Amniotic epithelial cell (primary cell): ENCODE data around the gene GGN.
A peak's percentile ranks its signal among the peaks of the same experiment; 100 is the strongest.
"Not testable (repeated sequence)": the region's sequence is repeated elsewhere in the genome, so short reads cannot be mapped to it uniquely, and the experiment has no call there.

Experiments
- DNase-seq: peaks from one replicate; pipeline ENCODE4 v3.0.0-alpha.2; 2010; ENCODE audit warnings: low read depth

The GGN gene

DNA sequence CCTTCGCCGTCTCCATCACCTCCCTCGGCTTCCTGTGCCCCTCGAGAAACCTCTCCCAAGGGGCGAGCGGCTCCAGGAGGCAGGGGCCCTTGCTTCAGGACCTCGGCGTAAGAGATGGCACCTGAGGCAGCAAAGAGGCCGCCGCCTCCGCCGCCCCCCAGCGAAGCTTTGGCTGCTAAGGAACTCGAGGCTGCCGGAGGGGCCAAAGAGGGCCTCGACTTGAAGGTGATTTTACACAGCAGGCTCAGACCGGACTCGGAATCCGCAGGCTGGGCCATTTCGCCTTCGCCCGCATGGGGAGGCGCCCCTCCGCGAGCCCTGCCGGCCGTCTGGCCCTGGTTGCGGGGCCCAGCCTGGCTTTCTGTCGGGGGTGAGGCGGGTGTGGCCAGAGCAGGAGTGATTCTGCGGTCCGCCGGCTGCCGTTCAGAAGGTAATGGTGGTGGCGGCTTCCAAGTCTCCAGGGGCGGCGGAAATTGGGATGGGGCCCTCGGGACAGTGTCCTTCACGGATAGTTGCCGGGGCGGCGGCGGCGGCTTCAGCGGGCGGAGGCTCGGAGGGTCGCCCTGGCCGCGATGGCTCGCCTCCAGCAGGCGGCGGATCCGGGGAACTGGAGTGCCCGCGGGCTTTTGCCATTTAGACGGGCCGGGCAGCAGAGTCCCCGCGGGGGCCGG is 1.4 kb downstream of the GGN start:
- no peak for DNase-seq

DNA sequence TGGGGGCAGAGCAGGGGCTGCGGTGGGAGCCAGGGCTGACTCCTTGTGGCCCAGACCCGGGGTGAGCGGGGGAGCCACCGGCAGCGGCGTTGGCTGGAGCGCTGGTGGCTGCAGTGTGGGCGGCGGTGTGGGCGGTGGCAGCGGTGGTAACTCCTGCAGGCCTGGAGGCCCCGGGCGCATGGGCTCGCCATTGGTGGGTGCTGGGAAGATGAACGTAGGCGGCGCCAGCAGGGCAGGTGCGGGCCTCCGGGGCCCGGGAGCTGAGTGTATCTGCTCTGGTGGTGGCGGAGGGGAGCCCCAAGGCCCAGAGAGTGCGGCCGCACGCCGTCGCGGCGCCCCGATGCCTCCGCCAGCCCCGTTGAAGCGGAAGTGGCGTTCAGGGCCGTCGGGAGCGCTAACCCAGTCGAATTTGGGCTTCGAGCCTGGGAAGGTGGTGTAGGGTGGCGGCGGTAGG is 2.0 kb downstream of the GGN start:
- DNase-seq: no peak

DNA sequence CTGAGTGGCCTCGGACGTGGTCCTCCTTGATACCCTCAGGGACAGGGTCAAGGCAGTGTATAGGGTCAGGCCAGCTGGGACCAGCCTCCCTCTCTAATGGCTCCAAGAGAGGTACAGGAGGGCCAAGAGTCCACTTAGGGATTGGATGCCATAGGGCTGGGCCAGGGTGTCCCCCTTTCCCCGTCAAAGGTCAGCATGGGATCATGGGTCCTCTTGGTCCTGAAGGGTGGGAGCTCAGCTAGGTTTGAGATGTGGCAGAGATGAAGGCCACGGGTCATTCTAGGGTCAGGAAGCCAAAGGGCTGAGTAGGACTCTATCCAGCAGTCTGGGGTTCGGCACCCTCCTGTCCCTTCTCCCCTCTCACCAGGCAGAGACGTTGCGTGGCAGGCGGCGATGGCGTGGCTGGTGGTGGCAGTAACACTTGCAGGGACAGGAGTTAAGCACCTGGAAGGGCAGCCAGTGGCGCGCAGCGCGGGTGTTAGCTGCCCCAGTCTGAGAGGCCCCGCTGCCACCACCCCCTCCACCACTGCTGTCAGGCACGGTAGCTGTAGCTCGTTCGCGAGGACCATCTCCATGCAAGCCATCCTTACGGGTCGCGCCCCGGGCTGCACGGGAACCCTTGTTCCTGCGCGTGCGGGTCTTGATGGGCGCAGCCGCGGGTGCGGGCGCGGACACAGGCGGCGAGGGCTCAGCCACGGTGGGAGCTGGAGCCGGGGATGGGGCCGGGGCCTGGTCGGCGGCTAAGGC is 2.6 kb downstream of the GGN start:
- no peak for DNase-seq

DNA sequence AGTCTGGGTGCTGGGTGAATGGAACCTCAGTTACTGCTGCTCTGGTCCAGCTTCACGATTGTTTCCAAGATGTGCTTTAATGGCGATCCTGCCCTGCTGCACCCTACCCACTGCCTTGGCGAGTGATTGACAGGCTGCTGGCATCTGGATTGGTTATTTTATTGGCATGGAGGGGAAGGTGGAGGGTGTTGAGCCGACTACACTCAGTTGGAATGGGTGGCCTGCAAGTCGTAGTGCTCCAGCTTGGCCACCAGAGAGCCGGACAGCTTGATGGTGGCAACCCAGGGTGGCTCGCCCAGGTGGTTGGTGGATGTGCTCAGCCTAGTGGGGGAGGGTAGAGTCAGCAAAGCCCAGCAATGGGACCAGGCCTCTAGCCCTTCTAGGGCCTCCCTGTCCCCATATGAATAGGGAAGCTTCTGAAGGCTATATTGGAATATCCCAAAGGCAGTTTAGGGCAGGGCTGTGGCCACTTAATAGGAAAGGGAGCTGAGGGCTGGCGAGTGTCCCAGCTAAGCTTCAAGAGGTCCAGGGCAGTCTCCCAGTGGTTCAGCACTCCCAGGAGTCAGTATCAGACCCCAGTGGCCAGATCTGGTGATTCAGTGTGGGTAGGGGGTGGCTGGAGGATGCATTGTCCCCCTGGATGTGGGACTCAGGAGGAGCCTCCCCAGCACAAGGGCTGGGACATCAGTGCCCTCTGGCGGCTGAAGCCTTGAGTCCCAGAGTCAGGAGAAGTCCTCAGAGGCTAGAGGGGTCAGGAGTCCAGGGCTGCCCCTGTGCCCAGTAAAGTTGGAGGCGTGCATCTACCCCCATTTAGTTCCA is 3.4 kb downstream of the GGN start:
- peak; percentile 25 for DNase-seq

DNA sequence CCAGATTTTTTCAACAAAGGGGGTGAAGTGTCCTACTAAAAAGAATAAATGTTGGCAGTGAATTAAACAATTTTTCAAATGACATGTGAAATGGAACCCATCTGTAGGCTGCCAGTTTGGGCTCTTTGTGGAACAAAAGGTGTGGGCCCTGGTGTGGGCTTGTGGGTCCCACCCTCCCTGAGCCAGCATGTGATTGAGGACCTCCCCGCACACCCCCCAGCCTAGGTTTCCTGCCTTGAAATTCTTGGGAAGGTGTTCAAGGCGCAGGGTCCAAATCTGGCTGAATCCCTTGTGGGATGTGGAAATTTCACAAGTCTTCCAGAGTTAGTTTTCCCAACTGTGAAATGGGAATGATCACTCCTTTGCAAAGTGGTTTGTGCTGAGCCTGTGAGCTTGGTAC is 4.1 kb downstream of the GGN start:
- no peak for DNase-seq

DNA sequence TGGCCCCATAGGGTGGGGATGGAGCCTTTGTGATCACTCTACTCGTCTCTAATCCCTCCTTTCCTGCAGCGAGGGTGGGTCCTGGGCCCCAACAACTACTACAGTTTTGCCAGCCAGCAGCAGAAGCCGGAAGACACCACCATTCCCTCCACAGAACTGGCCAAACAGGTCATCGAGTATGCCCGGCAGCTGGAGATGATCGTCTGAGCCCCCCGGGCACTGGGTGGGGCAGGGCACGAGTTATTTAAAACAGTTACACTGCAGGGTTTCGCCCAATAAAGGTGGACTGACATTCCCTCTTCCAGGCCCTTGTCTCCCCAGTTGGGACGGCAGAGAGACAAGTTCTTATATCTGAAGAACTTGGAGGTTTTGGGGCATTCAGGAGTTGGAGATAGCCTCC is 4.7 kb downstream of the GGN start:
- no peak for DNase-seq

DNA sequence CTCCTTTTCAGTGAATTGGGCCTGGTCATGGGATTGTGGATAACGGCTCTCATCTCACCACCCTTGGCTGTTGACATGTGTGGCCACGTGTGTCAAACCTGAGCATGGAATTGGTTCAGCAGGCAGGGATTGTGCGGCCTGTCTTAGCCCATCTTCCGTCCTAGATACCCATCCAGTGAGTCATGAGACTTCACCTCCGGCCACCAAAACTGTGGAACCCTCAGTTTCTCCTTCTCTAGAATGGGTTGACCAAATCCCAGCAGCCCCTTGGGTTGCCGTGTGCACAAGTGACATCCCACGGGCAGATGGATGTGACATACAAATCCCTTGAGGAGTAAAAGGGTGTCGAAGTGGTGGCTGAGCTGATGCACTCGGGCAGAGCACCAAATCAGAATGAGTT is 6.7 kb downstream of the GGN start:
- DNase-seq: no peak

DNA sequence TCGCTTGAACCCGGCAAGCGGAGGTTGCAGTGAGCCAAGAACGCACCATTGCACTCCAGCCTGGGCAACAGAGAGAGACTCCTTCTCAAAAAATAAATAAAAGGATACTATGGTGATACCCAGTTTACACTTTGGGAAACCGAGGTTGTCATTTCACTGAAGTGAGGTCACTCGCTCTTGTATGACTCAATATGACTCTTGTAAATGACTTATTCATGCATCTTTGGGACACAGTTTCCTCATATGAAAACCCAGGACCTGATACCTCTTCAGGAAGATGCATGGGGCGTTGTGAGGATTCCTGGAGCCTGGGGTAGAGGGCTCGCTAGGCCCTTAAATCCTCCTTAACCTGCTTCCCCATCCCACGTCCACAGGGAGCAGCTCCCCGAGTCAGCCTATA is 9.0 kb downstream of the GGN start:
- no peak for DNase-seq

DNA sequence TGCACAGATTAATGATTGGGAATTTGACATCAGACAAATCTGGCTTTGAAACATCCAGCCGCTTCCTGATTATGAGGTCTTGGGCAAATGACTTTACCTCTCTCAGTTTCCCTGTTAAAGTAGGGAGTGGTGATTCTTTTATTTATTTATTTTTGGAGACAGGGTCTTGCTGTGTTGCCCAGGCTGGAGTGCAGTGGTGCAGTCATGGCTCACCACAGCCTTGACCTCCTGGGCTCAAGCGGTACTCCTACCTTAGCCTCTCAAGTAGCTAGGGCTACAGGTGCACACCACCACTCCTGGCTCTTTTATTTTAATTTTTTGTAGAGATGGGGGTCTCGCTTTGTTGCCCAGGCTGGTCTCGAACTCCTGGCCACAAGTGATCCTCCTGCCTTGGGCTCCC is 10.8 kb downstream of the GGN start:
- no peak for DNase-seq

DNA sequence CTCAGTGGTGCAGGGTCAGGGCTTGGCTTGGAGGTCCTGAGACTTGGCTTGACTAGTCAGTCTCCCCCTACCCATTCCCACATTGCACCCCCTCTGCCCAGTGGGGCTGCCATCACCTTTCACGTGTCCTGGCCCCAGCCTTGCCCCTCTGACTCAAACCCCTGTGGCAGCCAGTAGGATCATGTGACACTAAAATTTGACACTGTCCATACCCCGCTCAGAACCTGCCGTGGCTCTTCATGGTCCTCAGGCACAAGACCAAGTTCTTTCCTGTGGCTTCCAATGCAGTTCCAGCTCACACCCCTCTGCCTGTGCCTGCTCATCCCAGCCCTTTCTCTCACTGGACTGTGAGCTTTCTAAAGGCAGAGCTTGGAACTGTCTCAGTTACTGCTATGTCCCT is 11.3 kb downstream of the GGN start:
- DNase-seq: no peak

DNA sequence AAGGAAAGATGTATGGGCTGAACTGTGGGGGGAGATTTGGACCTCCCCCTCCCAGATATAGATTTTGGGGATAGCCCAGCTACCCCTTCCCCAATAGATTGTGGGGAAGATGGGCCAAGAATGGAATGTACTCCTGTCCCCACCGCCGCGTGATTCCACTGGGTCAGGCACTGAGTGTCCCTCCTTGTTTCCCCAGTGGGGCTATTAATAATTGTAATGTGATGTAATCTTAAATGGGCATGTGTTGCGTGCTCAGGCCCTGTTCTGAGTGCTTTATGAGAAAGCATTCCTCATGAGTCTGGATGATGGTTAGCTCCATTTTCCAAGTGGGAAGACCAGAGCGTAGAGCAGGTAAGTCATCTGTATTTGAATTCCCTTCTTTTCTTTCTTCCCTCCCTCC is 12.1 kb downstream of the GGN start:
- peak; percentile 59 for DNase-seq

DNA sequence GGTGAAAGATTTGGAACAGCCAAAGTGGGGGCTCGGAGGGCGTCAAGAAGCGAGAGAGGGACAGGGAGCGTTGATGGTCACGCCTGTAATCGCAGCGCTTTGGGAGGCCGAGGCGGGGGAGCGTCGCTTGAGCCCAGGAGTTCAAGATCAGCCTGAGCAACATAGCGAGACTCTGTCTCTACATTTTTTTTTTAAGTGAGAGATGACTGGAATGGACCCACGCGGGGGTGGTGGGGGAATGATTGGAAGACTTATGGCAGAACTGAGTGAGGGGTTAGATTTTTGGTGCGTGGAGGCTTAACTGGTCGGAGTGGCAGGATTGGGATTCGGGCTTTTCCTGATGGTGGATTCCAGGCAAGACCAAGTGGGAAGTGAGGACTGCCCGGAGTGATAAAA is 12.7 kb downstream of the GGN start:
- peak; percentile 38 for DNase-seq

DNA sequence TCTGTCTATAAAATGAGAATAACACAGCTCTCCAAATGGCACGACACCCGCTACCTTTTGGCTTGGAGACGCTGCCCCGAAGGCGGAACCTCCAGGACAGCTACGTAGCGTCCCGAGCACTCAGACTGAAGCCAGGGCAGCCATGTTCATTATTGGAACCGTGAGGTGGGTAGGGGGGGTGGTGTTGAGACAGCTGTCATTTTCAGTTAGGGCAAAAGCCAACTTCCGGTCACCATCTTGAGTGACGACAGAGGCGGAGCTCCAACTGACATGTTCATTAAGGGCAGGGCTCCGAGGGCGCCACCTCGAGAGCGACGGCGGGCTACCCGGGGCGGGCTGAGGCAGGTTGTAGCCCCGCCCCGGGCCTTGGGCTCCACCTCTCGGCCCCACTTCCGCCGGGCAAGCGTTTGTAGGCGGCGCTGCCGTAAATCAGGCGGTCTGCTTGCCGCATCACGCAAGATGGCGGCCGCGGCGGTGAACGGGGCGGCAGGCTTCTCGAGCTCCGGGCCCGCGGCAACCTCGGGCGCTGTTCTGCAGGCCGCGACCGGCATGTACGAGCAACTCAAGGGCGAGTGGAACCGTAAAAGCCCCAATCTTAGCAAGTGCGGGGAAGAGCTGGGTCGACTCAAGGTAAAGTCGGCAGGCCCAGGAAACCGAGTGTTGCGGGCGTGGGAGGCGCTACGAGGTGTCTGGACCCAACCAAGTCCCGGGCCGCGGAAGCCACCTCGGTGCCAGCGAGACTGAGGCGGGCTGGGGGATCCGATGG is 13.3 kb downstream of the GGN start, which contains the start of gene PSMD8:
PSMD8 (plus strand) TSS at position 240 of the 766 bp plus-strand sequence; CDS start at position 271, 31 bp downstream.
- peak; percentile 98 for DNase-seq

DNA sequence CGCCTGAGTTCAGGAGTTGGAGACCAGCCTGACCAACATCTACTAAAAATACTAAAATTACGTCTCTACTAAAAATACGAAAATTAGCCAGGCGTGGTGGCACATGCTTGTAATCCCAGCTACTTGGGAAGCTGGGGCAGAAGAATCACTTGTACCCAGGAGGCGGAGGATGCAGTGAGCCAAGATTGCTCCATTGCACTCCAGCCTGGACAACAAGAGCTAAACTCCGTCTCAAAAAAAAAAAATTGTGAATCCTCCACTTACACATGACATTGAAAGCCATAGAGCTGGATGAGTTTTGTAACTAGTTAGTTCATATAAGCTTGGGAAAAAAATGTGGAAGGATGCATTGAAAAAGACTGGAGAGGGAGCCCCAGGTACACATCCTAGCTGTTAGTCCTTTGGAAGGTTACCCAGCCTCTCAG is 13.9 kb downstream of the GGN start:
- DNase-seq: no peak

DNA sequence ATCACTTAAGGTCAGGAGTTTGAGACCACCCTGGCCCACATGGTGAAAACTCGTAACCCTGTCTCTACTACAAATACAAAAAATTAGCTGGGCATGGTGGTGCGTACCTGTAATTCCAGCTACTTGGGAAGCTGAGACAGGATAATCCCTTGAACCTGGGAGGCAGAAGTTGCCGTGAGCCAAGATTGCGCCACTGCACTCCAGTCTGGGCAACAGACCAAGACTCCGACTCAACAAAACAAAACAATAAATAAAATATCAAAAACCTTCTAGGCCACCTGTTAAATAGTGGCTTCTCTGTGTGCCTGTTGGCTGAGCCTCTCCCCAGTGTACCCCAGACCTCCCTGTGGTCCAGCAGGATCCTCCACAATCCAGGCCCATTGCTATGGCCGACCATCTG is 16.8 kb downstream of the GGN start:
- no peak for DNase-seq

DNA sequence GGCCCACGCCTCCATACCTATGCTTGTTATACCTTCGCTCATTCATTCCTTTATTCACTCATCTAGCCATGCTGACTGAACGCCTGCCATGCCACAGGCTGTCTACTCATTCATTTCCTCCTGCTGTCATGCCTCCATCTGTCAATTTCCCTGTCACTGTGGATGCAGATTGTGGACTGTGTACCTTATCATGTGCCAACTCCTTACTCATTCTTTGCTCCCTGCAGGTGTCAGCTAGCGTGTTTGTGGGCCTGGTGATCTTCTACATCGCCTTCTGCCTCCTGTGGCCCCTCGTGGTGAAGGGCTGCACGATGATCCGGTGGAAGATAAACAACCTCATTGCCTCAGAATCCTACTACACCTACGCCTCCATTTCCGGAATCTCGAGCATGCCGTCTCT is 17.5 kb downstream of the GGN start:
- no peak for DNase-seq

DNA sequence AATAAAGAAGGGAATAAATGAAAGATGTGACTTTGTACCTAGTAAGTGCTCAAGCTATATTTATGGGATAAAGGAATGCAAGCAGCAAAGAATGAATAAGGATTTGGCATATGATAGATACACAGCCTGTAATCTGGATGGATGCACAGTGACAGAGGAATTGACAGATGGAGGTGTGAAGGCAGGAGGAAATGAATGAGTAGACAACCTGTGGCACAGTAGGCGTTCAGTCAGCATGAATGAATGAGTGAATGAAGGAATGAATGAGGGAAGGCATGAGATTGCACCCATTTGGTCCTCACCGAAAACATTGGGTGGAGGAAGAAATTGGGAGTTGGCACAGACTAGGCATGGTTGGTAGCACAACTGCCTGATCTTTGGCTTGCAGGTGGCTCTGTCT is 18.2 kb downstream of the GGN start:
- no peak for DNase-seq

DNA sequence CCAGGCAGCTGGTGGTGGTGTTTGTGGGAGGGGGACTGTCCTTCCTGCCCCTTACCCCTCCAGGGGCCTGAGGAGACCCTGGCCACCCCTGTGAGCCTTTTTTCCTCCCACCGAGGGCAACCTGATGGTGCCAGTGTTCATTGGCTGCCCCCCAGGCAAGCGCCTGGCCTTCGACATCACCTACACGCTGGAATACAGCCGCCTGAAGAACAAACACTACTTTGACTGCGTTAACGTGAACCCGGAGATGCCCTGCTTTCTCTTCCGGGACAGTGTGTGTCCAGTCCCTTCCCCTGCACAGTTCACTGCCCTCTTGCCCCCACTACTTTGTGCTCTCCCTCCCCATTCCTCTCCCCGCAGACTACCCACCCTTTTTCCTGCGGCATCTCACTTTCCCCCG is 20.8 kb downstream of the GGN start:
- no peak for DNase-seq

DNA sequence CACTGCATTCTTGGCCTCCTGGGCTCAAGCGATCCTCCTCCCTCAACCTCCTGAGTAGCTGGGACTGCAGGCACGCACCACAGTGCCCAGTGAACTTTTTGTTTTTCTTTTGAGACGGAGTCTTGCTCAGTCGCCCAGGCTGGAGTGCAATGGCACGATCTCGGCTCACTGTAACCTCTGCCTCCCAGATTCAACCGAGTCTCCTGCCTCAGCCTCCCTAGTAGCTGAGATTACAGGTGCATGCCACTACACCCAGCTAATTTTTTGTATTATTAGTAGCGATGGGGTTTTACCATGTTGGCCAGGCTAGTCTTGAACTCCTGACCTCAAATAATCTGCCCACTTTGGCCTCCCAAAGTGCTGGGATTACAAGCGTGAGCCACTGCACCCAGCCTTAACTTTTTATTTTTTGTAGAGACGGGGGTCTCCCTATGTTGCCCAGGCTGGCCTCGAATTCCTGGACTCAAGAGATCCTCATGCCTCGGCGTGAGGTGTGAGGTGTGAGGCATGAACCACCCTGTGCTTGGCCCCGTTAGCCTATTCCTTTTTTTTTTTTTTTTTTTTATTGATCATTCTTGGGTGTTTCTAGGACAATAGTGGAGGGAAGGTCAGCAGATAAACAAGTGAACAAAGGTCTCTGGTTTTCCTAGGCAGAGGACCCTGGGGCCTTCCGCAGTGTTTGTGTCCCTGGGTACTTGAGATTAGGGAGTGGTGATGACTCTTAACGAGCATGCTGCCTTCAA is 24.7 kb downstream of the GGN start:
- DNase-seq: not testable (repeated sequence)

DNA sequence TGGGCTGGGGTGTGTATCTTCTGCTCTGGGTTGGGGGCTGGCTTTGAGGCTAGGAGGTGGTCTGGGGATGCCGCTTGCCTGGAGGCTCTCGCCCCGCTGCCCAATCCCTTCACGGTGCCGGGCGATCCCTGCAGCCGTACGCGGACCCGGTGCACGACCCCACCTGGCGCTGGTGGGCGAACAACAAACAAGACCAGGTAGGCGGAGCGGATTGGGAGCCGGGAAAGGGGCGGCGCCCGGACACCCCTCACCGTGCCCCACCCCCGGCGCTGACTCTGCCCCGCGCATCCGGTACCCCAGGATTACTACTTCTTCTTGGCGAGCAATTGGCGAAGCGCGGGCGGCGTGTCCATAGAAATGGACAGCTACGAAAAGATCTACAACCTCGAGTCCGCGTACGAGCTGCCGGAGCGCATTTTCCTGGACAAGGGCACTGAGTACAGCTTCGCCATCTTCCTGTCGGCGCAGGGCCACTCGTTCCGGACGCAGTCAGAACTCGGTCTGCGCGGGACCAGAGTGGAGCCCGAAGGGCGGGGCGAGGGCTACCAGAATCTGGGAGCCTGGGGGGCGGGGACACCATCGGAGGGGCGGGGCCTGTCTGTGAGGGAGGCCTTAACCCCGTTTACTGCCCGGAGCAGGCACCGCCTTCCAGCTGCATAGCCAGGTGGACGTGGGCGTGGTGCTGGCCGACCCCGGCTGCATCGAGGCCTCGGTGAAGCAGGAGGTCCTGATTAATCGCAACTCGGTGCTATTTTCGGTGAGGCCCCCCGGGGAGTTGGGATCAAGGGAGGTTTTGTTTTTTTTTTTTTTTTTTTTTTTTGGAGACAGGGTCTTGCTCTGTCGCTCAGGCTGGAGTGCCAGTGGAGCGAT is 25.5 kb downstream of the GGN start:
- peak; percentile 39 for DNase-seq
